ENCODE measurements around the gene NAALADL2.

- TF ChIP-seq EZH2 (IDR thresholded peaks at IDR 0.05; ENCODE audit: low read length, unreplicated experiment) (no peak), CTCF (conservative IDR thresholded peaks at IDR 0.05; ENCODE audit: low read depth, low read length) (no peak), EZH2phosphoT487 (IDR thresholded peaks at IDR 0.05; ENCODE audit: borderline replicate concordance, low read length) (no peak)
Measured at GRCh38 chr3:175211466-175211865, 352.3 kb downstream of the NAALADL2 start.
